ENCODE data around the gene BLVRA.
"Not testable (repeated sequence)": the region's sequence is repeated elsewhere in the genome, so short reads cannot be mapped to it uniquely, and the experiment has no call there.

Gene BLVRA

GRCh38 chr7:43781726-43782607, 23.5 kb downstream of the BLVRA start:
- H3K4me1 ChIP-seq (ENCODE audit: insufficient read depth, insufficient read length) = no peaks in the 10 kb centered on the region
- peaks cover 18% of the 10 kb centered on the region for H3K9me3 ChIP-seq (ENCODE audit: insufficient read depth, low read length)
- H3K9ac ChIP-seq (ENCODE audit: insufficient read length, low read depth) = no peak overlapping the region
- H3K36me3 ChIP-seq (ENCODE audit: insufficient read depth, insufficient read length, low read length) = peaks cover 7% of the 10 kb centered on the region
- no peaks in the 10 kb centered on the region for H3K27me3 ChIP-seq (ENCODE audit: insufficient read depth, insufficient read length)
- TF ChIP-seq YY1 (IDR thresholded peaks at IDR 0.05; ENCODE audit: insufficient read depth, insufficient read length) (no peak), ZNF274 (IDR thresholded peaks at IDR 0.05; ENCODE audit: low read depth, low read length) (no peak), SUZ12 (IDR thresholded peaks at IDR 0.05; ENCODE audit: extremely low read depth, insufficient read depth, insufficient read length) (no peak)
- H3K4me3 ChIP-seq (ENCODE audit: insufficient read length, low read depth) = no peak overlapping the region
- DNase-seq (ENCODE audit: low read depth, low spot score) = no peak

- no peak overlapping the region for H3K4me3 ChIP-seq (ENCODE audit: insufficient read length, low read depth)
- peaks cover 10% of the 10 kb centered on the region for H3K36me3 ChIP-seq (ENCODE audit: insufficient read depth, insufficient read length, low read length)
- no peak for DNase-seq (ENCODE audit: low read depth, low spot score)
- no peaks in the 10 kb centered on the region for H3K27me3 ChIP-seq (ENCODE audit: insufficient read depth, insufficient read length)
- H3K9ac ChIP-seq (ENCODE audit: insufficient read length, low read depth) = no peak overlapping the region
- peaks cover 18% of the 10 kb centered on the region for H3K9me3 ChIP-seq (ENCODE audit: insufficient read depth, low read length)
- no peaks in the 10 kb centered on the region for H3K4me1 ChIP-seq (ENCODE audit: insufficient read depth, insufficient read length)
- no peak for TF ChIP-seq SUZ12 (IDR thresholded peaks at IDR 0.05; ENCODE audit: extremely low read depth, insufficient read depth, insufficient read length)
- no peak for TF ChIP-seq ZNF274 (IDR thresholded peaks at IDR 0.05; ENCODE audit: low read depth, low read length)
- no peak for TF ChIP-seq YY1 (IDR thresholded peaks at IDR 0.05; ENCODE audit: insufficient read depth, insufficient read length)
Measured at GRCh38 chr7:43782768-43783555, 24.5 kb downstream of the BLVRA start.

- no peaks in the 10 kb centered on the region for H3K27me3 ChIP-seq (ENCODE audit: insufficient read depth, insufficient read length)
- no peak for DNase-seq (ENCODE audit: low read depth, low spot score)
- TF ChIP-seq ZNF274 (IDR thresholded peaks at IDR 0.05; ENCODE audit: low read depth, low read length) (no peak), YY1 (IDR thresholded peaks at IDR 0.05; ENCODE audit: insufficient read depth, insufficient read length) (no peak), SUZ12 (IDR thresholded peaks at IDR 0.05; ENCODE audit: extremely low read depth, insufficient read depth, insufficient read length) (no peak)
- no peaks in the 10 kb centered on the region for H3K4me1 ChIP-seq (ENCODE audit: insufficient read depth, insufficient read length)
- no peak overlapping the region for H3K9ac ChIP-seq (ENCODE audit: insufficient read length, low read depth)
- H3K9me3 ChIP-seq (ENCODE audit: insufficient read depth, low read length) = peaks cover 11% of the 10 kb centered on the region
- peaks cover 13% of the 10 kb centered on the region for H3K36me3 ChIP-seq (ENCODE audit: insufficient read depth, insufficient read length, low read length)
- H3K4me3 ChIP-seq (ENCODE audit: insufficient read length, low read depth) = no peak overlapping the region
Measured at GRCh38 chr7:43784030-43784584, 25.6 kb downstream of the BLVRA start.

DNA sequence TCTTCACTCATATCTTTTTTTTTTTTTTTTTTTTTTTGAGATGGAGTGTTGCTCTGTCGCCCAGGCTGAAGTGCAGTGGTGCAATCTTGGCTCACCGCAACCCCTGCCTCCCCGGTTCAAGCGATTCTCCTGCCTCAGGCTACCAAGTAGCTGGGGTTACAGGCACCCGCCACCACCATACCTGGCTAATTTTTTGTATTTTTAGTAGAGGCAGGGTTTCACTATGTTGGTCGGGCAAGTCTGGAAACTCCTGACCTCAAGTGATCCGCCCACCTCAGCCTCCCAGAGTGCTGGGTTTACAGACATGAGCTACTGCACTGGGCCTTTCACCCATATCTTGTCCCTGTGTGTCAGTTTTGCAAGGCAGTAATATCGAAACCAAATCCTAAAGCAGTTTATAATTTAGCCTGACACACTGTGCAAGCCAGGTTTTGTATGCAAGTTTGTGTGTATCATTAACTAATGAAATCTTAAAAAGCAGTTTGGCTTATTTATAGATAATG, 26.2 kb downstream of the BLVRA start:
- peaks cover 13% of the 10 kb centered on the region for H3K36me3 ChIP-seq (ENCODE audit: insufficient read depth, insufficient read length, low read length)
- not testable (repeated sequence) for H3K27me3 ChIP-seq (ENCODE audit: insufficient read depth, insufficient read length); H3K9ac ChIP-seq (ENCODE audit: insufficient read length, low read depth); H3K4me1 ChIP-seq (ENCODE audit: insufficient read depth, insufficient read length); H3K4me3 ChIP-seq (ENCODE audit: insufficient read length, low read depth); DNase-seq (ENCODE audit: low read depth, low spot score); H3K9me3 ChIP-seq (ENCODE audit: insufficient read depth, low read length)

- no peaks in the 10 kb centered on the region for H3K4me1 ChIP-seq (ENCODE audit: insufficient read depth, insufficient read length)
- no peak for DNase-seq (ENCODE audit: low read depth, low spot score)
- H3K36me3 ChIP-seq (ENCODE audit: insufficient read depth, insufficient read length, low read length) = peaks cover 6% of the 10 kb centered on the region
- H3K9me3 ChIP-seq (ENCODE audit: insufficient read depth, low read length) = no peaks in the 10 kb centered on the region
- TF ChIP-seq YY1 (IDR thresholded peaks at IDR 0.05; ENCODE audit: insufficient read depth, insufficient read length) = no peak
- no peak for TF ChIP-seq ZNF274 (IDR thresholded peaks at IDR 0.05; ENCODE audit: low read depth, low read length)
- TF ChIP-seq SUZ12 (IDR thresholded peaks at IDR 0.05; ENCODE audit: extremely low read depth, insufficient read depth, insufficient read length) = no peak
- H3K4me3 ChIP-seq (ENCODE audit: insufficient read length, low read depth) = no peak overlapping the region
- H3K27me3 ChIP-seq (ENCODE audit: insufficient read depth, insufficient read length) = no peaks in the 10 kb centered on the region
- no peak overlapping the region for H3K9ac ChIP-seq (ENCODE audit: insufficient read length, low read depth)
Measured at GRCh38 chr7:43785420-43785819, 26.9 kb downstream of the BLVRA start.

GRCh38 chr7:43787771-43788170, 29.3 kb downstream of the BLVRA start:
- TF ChIP-seq ZNF274 (IDR thresholded peaks at IDR 0.05; ENCODE audit: low read depth, low read length) (no peak), YY1 (IDR thresholded peaks at IDR 0.05; ENCODE audit: insufficient read depth, insufficient read length) (no peak), SUZ12 (IDR thresholded peaks at IDR 0.05; ENCODE audit: extremely low read depth, insufficient read depth, insufficient read length) (no peak)
- Histone ChIP-seq H3K9me3 (ENCODE audit: insufficient read depth, low read length) (no peaks in the 10 kb centered on the region), H3K4me3 (ENCODE audit: insufficient read length, low read depth) (no peak overlapping the region), H3K36me3 (ENCODE audit: insufficient read depth, insufficient read length, low read length) (peaks cover 16% of the 10 kb centered on the region), H3K9ac (ENCODE audit: insufficient read length, low read depth) (no peak overlapping the region), H3K4me1 (ENCODE audit: insufficient read depth, insufficient read length) (no peaks in the 10 kb centered on the region), H3K27me3 (ENCODE audit: insufficient read depth, insufficient read length) (no peaks in the 10 kb centered on the region)
- DNase-seq (ENCODE audit: low read depth, low spot score) = no peak

DNA sequence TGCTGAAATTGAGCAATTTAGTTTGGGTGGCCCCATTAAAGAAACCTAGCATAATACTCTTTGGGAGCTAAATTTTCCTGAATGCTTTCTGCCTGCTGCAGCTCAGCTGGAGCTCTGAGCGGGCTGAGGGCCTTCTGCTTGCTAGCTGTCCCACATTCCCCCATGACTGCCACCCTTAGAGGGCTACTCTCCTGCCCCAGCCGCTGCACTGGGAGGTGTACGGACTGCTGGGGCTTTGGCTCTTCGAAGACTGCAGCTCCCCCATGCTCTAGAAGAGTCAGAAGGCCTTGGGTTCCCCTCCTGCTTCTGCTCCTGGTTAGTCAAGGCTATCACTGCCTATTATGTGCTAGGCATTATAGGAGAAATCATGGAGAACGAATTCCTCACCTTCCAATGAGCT, 31.5 kb downstream of the BLVRA start:
- Histone ChIP-seq H3K9ac (ENCODE audit: insufficient read length, low read depth) (no peak overlapping the region), H3K4me1 (ENCODE audit: insufficient read depth, insufficient read length) (no peaks in the 10 kb centered on the region), H3K36me3 (ENCODE audit: insufficient read depth, insufficient read length, low read length) (peaks cover 16% of the 10 kb centered on the region), H3K4me3 (ENCODE audit: insufficient read length, low read depth) (no peak overlapping the region), H3K9me3 (ENCODE audit: insufficient read depth, low read length) (no peaks in the 10 kb centered on the region), H3K27me3 (ENCODE audit: insufficient read depth, insufficient read length) (no peaks in the 10 kb centered on the region)
- TF ChIP-seq SUZ12 (IDR thresholded peaks at IDR 0.05; ENCODE audit: extremely low read depth, insufficient read depth, insufficient read length) (no peak), ZNF274 (IDR thresholded peaks at IDR 0.05; ENCODE audit: low read depth, low read length) (no peak), YY1 (IDR thresholded peaks at IDR 0.05; ENCODE audit: insufficient read depth, insufficient read length) (no peak)
- no peak for DNase-seq (ENCODE audit: low read depth, low spot score)
